Keratinocyte (primary cell): Measurements from ENCODE around the gene SLC1A4. TPM values are rescaled to one million over a fixed set of nuclear protein-coding genes. Genes with fewer than 3 reads are reported as not detected.

Experiments used
- DNase-seq: peaks from one replicate; pipeline ENCODE4 v3.0.0-alpha.2; 2011; ENCODE audit warnings: low read depth, missing footprints, low spot score
- FAIRE-seq: peaks from 2 replicates; lab custom pipeline; 2011; peaks lifted over from hg19 to GRCh38; lab: Jason Lieb, UNC
- H2AFZ ChIP-seq: 2 replicates; pipeline ENCODE4 v1.6.0; 2012; ENCODE audit warnings: low read length, control low read depth, inconsistent platforms; ENCODE audit not compliant: control insufficient read depth
- H3K27ac ChIP-seq: 2 replicates; pipeline ENCODE4 v1.5.1; 2011; ENCODE audit warnings: low read length; ENCODE audit not compliant: control insufficient read depth, insufficient read depth
- H3K27me3 ChIP-seq: 3 replicates; pipeline ENCODE4 v1.6.0; 2011; ENCODE audit warnings: low read length; ENCODE audit not compliant: control insufficient read depth, insufficient read depth; ENCODE audit errors: extremely low read depth
- H3K36me3 ChIP-seq, 2 experiments: 2 replicates in 1 of 2; 3 replicates in 1 of 2; pipeline ENCODE4 v1.5.1; 2011; ENCODE audit warnings: low read length in 2 of 2, mild to moderate bottlenecking in 1 of 2; ENCODE audit not compliant: control insufficient read depth in 2 of 2, insufficient read depth in 2 of 2; ENCODE audit errors: extremely low read depth in 1 of 2
- H3K4me1 ChIP-seq: 3 replicates; pipeline ENCODE4 v1.5.1; 2011; ENCODE audit warnings: low read length; ENCODE audit not compliant: control insufficient read depth, insufficient read depth; ENCODE audit errors: extremely low read depth
- H3K4me2 ChIP-seq: 3 replicates; pipeline ENCODE4 v1.6.0; 2011; ENCODE audit warnings: low read depth, low read length; ENCODE audit not compliant: control insufficient read depth, insufficient read depth; ENCODE audit errors: extremely low read depth
- H3K4me3 ChIP-seq, 3 experiments: fragments of 200-600 bp in 1 of 3; sonication (generic) in 1 of 3; 2 replicates in 2 of 3; 3 replicates in 1 of 3; pipeline ENCODE4 v1.5.1; 2011 to 2016; ENCODE audit warnings: low read length in 3 of 3, mild to moderate bottlenecking in 3 of 3, control low read depth in 2 of 3, inconsistent platforms in 1 of 3, low read depth in 1 of 3, mixed read lengths in 1 of 3, mixed run types in 1 of 3, moderate library complexity in 1 of 3; ENCODE audit not compliant: control insufficient read depth in 2 of 3, insufficient read depth in 2 of 3; ENCODE audit errors: extremely low read depth in 1 of 3
- H3K79me2 ChIP-seq: 2 replicates; pipeline ENCODE4 v1.6.0; 2012; ENCODE audit warnings: low read length; ENCODE audit not compliant: control insufficient read depth, insufficient read depth
- H3K9ac ChIP-seq: 3 replicates; pipeline ENCODE4 v1.6.0; 2011; ENCODE audit warnings: low read length; ENCODE audit not compliant: control insufficient read depth, insufficient read depth; ENCODE audit errors: extremely low read depth
- H3K9me1 ChIP-seq: 3 replicates; pipeline ENCODE4 v1.6.0; 2011; ENCODE audit warnings: low read length; ENCODE audit not compliant: control insufficient read depth, insufficient read depth; ENCODE audit errors: extremely low read depth
- H3K9me3 ChIP-seq: 2 replicates; pipeline ENCODE4 v1.5.1; 2012; ENCODE audit warnings: low read depth, low read length; ENCODE audit not compliant: control insufficient read depth
- H4K20me1 ChIP-seq: 3 replicates; pipeline ENCODE4 v1.6.0; 2011; ENCODE audit warnings: low read length; ENCODE audit not compliant: control insufficient read depth, insufficient read depth; ENCODE audit errors: extremely low read depth
- CTCF ChIP-seq, 3 experiments: IDR thresholded peaks in 1 of 3; conservative IDR thresholded peaks in 1 of 3; optimal IDR thresholded peaks in 1 of 3; 2 replicates in 2 of 3; 3 replicates in 1 of 3; pipeline versions ENCODE3 to v1.5.1; 2011; ENCODE audit warnings: low read length in 3 of 3, mild to moderate bottlenecking in 3 of 3, moderate library complexity in 2 of 3, control low read depth in 1 of 3, inconsistent platforms in 1 of 3; ENCODE audit not compliant: insufficient read depth in 2 of 3; ENCODE audit errors: extremely low read depth in 1 of 3
- EZH2 ChIP-seq: IDR thresholded peaks from one replicate; pipeline ENCODE4 v1.6.1; 2012; ENCODE audit warnings: inconsistent platforms, mild to moderate bottlenecking, low read length, moderate library complexity
- dilution Hi-C: fragments of 300-500 bp; cut with MboI; formaldehyde crosslinking; loops from one replicate; pipeline ENCODE4 v1.7.0; 2020; ENCODE audit warnings: low sequenced_read_pairs; ENCODE audit not compliant: extremely low pct_ligation_motif_present
- polyA plus RNA-seq, 5 experiments: library from polyadenylated mRNA; depleted of rRNA in 3 of 5; stranded (reverse) in 3 of 5; stranded (forward) in 1 of 5; unstranded in 1 of 5; fragments of >200 nt; gene quantifications; 1 replicate in 1 of 5; 2 replicates in 3 of 5; 3 replicates in 1 of 5; pipeline versions ENCODE4 v1.2.1 to v1.2.3, GENCODE V29; 2011 to 2012; ENCODE audit warnings: missing spikeins in 2 of 5, low read depth in 1 of 5, low replicate concordance in 1 of 5

Gene SLC1A4
- polyA plus RNA-seq, 1 donor (not counting 4 experiments of a cell fraction or from before 2014, with no cell fraction given): 8.2 TPM

- FAIRE-seq (no peak), DNase-seq (no peak)
- Histone ChIP-seq H3K9me1 (no peaks in the 10 kb centered on the region), H3K4me1 (no peaks in the 10 kb centered on the region), H3K27ac (no peak overlapping the region), H2AFZ (no peak overlapping the region), H3K4me2 (no peak overlapping the region), H3K36me3 (no peaks in the 10 kb centered on the region), H3K9ac (no peak overlapping the region), H4K20me1 (no peaks in the 10 kb centered on the region), H3K79me2 (no peaks in the 10 kb centered on the region), H3K9me3 (no peaks in the 10 kb centered on the region), H3K4me3 (no peak overlapping the region), H3K27me3 (no peaks in the 10 kb centered on the region)
- TF ChIP-seq CTCF (optimal IDR thresholded peaks at IDR 0.05 in 1 of 3, IDR thresholded peaks at IDR 0.05 in 1 of 3, conservative IDR thresholded peaks at IDR 0.05 in 1 of 3; ENCODE audit: extremely low read depth in 1 of 3, insufficient read depth in 2 of 3, low read length in 3 of 3): no peak
- TF ChIP-seq EZH2: no peak
- dilution Hi-C loops: loop anchor here (25.0 kb wide), 1 partner anchor 135 kb away; no protein-coding TSS in a partner anchor
These were observed 57.6 kb downstream of the SLC1A4 start for GRCh38 chr2:65046633-65047407.

- Histone ChIP-seq H3K9ac (no peak overlapping the region), H4K20me1 (no peaks in the 10 kb centered on the region), H3K4me1 (no peaks in the 10 kb centered on the region), H3K4me2 (no peak overlapping the region), H3K36me3 (no peaks in the 10 kb centered on the region), H3K27ac (no peak overlapping the region), H3K4me3 (no peak overlapping the region), H3K9me3 (no peaks in the 10 kb centered on the region), H3K9me1 (no peaks in the 10 kb centered on the region), H3K27me3 (no peaks in the 10 kb centered on the region), H3K79me2 (no peaks in the 10 kb centered on the region), H2AFZ (no peak overlapping the region)
- FAIRE-seq (no peak), DNase-seq (no peak)
- TF ChIP-seq CTCF (optimal IDR thresholded peaks at IDR 0.05 in 1 of 3, IDR thresholded peaks at IDR 0.05 in 1 of 3, conservative IDR thresholded peaks at IDR 0.05 in 1 of 3; ENCODE audit: extremely low read depth in 1 of 3, insufficient read depth in 2 of 3, low read length in 3 of 3) (no peak), EZH2 (no peak)
- dilution Hi-C loops: loop anchor here (25.0 kb wide), 1 partner anchor 137 kb away; no protein-coding TSS in a partner anchor
These were observed 59.9 kb downstream of the SLC1A4 start for GRCh38 chr2:65049010-65049639.
